Inflammatory macrophage treated with lipopolysaccharide for 4 hours (primary cell): ENCODE data around the gene TIGIT.

ENCODE experiments used
- DNase-seq: peaks from one replicate; pipeline ENCODE4 v3.0.0-alpha.2; 2020

Gene TIGIT

DNA sequence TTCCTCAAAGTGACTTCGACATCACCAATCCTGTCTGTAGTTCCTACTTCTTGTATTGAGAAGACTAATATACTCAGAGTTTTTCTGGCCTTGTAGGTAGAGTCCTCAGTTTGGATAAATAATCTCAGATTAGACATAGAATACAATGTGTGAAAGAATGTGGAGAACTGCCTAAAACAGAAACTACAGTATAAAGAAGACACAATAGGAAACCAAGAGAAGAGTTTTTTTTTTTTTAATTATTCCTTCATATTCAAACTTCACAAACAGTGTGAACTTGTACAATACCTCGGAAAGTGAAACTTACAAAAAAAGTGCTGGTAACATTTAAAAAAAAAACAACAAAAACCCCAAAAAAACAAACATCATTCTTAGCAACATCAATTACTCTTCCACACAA lies 20.5 kb downstream of the TIGIT start:
- no peak for DNase-seq

DNA sequence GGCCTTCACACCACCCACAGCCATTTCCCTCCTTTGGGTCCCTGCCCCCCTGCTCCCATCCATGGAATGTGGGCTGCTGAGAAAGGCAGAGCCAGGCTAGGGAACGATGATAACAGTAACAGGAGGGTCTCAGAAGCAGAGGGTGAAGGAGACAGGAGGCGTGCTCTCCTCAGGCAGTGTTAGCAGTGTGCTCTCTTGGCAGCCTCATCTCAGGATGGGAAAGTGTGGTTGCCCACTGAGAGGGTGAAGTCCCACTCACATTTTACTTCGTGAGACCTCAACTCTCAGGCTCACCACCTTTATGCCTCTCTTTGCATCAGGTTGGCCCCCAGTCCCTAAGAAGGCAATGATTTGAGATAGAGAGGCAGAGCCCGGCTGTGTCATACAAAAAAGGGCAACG lies 24.5 kb downstream of the TIGIT start:
- no peak for DNase-seq

DNA sequence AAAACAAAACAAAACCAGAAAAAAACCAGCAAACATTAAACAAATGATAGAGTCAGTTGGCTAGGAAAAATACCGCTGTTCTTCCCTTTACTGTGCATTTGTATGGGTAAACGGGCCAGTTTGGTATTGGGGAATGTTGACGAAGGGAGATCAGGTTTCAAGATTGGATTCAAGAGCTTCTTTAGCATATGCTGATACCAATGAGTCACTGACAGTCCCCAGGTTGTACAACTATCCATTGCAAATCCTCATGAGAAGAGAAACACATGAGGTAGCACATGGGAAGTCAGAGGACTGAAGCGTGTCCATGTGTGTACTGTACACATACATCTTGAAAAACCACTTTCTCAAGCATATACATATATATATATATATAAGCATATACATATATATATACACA lies 25.6 kb downstream of the TIGIT start:
- no peak for DNase-seq

DNA sequence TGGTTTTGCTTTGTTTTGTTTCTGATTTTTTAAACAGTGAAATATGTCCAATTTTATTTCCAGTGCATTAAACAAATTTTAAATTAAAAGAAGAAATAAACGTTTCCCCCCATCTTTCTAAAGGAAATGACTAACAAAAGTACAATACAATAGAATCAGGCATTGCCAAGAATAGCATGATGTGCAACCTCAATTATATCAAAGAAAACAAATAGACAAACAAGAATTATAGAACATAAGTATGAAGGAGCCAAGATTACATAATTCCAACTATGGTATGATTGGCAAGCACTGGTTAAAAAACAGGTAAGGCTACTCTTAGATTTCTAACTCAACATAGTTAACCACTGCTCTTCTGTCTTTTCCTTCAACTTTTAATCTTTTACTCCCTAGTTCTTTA lies 26.4 kb downstream of the TIGIT start:
- DNase-seq, result no peak

DNA sequence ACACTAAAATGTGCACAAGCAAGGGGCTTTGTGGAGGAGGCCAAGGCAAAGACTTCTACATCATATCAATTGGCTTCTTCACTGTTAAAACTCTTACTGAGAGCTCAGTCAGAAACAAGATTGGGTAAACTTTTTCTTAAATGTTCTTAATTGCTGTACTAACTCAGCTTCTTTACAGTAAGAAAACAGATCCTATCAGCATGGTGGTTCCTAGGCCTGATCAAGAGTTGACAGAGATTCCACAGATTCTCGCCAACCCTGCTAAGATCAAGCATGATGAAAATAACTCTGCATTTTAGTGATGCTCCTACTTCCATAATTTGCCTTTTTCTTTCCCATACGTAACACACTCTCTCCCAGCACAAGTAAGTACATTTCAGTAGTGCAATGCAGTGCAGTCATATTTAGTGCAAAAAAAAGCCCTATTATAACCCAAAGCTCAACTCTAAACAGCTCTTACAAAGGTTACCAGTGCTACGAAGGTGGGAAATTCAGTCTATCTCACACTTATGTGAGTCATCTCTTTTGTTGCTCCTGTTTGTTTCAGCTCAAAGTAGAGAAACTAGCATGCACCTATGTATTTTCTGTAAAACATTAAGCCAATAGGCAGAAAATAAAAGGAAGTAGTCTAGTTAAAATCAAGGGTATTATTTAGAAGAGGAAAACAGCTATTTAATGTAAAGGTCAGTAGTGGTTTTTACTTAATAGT lies 29.9 kb downstream of the TIGIT start:
- DNase-seq, result no peak

DNA sequence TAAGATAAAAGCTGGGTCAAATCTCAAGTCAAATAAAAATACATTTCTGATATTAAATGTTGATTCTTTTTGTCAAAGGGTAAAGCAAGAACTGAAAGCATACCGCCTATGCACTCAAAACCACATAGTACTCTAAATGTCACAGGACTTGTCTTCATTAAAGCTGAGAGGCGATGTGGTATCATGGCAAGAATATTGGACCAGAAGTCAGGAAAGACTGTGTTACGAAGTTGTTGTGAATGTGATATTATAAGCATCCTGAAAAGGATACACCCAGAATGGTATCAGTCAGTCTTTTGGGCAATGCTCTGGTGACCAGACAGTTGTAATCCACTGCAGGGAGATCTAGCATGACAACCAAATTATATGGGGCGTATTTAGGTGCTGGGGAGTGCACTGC lies 33.8 kb downstream of the TIGIT start:
- no peak for DNase-seq

DNA sequence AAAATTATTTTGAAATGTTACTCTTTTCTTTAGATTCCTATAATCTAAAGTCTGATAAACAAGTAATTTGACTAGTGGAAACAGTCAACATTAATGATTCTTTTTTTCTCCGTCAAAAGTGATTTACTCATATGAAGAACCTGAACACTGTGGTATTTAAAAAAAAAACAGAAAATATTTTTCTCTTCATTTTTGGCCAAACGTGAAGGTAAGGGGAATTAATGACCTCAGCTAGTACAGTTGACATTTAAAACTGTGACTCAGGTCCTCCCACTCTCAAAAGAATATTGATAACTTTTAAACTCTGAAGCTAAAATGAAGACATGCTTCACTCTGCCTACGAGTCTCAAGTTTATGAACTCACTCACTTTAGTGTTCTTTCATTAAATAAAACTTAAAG lies 34.5 kb downstream of the TIGIT start:
- no peak for DNase-seq

DNA sequence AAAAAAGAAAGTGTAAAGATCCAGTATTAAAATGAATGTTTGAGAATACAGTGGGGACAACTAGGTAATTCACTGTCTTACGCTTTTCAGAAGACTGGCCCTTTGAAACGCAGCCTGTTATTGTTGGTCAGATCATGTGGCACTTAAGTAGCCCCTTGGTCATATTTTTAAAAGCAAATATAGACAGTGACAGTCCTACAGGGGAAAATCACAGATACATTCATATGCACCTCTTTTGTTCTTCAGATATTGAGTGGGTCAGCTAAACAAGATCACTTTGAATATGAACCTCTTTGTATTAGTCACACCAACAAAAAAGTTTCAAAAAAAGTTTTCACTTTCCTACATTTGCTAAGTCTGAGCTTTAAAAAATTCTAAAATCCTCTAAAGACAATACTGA lies 36.0 kb downstream of the TIGIT start:
- no peak for DNase-seq

DNA sequence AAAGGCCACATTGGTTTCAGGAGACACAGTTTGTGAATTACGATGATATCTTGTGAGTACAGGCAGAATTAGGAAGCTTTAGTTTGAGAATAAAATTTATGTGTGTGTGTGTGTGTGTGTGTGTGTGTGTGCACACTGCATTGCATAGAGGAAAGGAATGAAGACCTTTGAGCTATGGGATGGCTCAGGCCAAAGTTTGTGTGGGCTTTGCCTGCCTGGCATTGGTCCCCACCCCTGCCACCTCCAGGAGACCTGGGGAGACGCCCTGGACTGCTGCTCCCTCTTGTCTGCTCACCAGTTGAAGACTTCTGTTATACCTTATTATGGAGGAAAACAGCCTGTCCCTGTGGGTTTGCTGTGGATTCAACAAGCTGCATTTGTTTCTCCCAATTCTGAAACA lies 37.2 kb downstream of the TIGIT start:
- no peak for DNase-seq

DNA sequence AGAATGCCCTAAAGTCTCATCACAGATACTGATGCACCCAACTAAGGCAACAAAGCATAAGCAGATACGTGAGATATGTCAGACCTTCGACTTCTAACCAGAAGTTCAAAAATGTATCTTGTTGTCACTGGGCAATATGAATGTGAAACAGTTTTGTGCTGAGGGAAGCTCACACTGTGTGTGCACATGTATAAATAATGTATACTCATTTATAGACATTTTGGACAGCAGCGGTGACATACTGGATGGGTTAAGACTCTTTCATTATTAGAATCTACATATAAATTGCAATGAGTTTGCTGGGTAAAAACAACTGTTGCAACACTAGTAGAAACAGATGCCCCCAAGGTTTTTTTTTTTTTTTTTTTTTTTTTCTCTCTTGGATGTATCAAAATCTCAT lies 37.9 kb downstream of the TIGIT start:
- DNase-seq, result no peak

DNA sequence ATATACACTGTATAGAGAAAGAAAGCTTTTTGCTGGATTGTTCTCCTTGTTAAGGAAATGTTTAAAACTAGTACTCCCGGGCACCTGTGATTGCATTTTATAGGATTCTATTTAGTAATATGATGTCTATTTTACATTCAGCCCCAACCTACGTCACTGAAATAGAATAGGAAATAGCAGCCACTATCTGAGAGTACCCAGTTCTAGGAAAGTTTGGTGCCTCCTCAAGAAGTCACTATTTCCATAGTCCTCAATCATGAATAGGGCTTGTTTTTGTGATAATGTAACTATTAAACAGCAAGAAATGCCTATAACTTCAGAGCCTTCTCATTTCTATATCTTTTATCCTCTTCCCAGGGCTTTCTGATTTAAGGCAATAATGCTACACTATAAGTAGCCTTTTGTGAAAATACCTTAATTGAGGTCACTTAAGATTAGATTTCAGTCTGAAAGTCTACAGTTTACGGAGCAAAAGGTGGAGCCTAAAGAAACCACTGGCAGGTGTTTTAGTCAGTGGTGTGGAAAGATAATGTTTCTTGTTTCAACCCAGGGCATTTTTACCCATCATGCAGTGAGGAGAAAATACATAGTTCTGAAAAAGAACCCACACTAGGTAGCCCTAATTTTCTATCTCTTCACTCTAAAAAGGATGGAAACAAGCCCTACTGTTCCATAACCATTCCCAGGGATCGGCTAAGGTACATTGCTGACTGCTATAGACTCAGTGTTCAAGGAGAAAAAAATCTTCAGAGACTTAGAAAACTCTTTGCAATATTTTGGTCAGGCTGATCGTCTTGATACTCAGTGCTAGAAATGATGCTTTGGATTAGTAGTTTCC lies 38.7 kb downstream of the TIGIT start:
- no peak for DNase-seq

DNA sequence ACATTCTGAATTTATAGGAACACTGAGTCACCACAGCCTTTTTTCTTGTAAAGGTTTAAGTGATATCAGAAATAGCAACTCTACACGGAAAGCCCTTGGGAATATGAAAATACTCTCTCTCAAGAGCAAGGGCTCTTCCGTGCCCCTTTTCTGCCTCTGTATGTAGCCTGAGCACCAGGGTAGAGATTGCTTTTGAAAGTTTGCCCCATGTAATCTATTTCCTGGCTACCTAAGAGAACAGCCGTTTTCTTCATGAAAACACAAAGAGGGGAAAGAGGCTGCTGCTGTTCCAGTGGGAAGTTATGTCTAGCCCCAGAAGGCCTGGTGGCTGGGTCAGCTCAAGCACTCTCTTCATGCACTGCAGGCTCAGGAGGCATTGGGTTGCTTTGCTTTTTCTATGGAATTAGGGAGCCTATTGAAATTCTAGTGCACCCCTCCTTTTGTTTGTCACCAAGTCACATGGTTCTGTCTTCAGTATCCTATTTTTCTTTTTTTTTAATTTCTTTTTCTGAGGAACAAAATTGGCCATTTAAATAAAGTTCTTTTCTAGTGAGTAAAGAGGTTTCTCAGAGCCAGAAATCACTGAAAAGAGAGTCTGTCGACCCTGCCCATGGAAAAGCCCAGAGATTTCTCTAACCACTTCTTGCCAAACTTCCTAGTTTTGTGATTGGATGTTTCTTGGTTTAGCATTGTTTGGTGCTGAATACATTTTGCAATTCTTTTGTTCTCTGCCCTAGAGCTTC lies 39.5 kb downstream of the TIGIT start:
- DNase-seq, result no peak

DNA sequence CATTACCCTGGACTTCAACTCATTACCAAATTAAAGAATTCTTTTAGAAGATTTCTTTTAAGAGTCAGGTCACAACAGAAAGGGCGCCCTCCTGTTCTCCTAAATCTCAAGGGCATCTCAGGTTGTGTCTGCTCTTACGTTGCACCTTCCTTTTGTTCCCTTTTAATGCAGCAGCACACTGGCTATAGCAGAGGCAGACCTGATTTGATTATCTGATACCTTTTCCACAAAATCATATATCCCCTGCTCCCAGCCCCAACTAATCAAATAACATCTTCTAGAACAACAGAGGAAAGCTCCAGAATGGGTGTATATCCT lies 40.1 kb downstream of the TIGIT start:
- DNase-seq, result no peak

DNA sequence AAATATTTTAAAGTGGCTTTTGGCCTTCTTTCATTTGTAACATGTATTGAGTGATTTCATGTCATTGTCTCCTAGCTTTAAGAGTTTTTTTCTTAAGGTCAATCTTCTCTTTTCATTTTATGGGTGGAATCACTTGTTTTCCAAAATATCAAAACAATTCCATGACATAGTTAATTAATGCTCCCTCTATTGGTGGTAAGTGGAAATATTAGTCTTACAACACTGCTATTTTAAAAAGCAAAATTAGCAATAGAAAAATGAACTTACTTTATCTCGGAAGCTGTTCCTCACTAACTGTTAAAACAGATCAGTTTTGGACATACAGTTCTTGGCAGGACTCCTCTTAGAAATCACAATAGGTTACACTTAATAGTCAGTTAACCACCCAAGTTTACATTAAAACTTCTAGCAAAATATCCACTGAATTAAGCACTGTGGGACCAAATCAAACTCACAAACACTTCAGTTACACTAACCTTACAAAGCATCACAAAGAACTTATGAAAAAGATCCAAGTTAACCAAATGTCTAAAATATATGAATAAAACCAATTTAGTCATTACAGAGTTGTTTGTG lies 42.4 kb downstream of the TIGIT start:
- peak; percentile 10 for DNase-seq

DNA sequence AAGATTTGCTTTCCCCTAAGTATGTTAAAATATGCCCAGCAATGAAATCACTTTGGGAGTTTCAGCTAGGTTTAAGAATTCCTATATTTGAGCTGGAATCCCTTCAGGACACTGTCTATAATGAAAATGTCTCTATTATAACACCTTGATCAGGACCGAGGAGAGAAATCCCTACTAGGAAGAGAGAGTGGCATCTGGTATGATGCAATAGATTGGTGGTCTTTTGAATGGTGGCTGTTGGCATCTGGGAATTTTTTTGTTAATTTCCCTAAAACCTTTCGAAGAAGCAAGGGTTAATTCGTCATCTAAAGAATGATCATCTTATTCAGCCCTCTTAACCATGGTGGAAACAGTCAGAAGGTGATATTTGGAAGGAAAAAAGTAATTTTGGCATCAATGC lies 43.0 kb downstream of the TIGIT start:
- no peak for DNase-seq

DNA sequence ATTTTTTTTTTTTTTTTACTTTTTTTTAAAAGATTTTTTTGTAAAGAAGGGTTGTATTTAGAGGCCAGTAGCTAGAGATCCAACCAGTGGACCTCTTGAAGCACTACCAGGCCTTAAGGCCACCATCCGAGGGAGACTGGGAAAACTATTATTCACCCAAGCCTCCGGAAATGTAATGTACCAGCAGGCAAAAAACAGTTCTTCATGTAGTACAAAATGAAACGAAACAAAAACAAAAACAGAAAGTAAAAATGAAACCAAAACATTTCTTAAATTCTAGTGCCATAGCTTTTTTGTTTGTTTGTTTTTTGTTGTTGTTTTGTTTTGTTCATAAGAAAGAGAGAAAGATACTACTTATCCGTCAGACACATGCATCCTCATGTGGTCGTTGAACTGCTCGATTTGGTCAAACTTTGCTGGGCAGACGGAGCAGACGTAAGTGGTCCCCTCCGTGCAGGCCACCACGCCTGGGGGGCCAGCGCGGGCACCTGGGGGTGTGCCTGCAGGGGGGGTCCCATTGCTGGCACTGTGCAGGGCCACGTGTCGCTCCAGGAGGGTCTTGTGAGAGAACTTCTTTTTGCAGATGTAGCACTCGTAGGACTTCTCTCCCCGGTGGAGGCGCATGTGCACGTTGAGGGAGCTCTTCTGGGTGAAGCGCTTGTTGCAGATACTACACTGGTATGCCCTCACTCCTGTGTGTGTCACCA lies 45.0 kb downstream of the TIGIT start:
- peak; percentile 32 for DNase-seq

DNA sequence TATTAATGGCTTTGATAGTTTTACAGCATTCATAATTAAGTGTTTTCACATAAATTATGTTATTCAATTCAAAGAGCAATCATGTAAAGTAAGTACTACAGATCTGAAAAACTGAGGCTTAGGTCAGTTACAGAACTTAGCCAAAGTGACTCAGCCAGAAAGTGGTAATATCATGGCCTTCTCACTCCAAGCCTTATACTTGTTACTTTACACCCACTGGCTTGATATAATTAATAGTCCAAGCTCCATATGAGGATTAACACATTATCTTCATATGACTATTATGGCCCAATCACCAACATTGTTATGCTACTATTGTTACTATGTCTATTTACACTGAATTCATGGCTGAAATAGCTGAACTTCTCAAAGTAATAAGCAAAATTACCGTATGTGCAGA lies 50.7 kb downstream of the TIGIT start:
- DNase-seq, result no peak

DNA sequence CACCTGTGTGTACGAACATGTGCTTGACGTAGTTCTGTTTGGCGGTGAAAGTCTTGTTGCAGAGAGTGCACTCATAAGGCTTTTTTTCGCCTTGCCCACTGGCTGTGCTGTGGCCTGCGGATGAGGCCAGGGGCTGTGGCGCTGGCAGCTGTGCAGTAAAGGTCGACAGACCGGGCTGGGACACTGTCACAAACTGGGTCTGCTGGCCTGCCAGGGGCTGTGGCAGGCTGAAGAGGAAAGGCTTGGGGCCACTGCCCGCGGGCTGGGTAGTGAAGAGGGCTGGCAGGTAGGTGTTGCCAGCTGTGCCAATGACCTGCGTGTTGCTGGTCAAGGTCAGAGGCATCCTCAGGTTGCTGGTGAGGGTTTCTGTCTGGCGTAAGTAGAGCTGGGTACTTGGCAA lies 56.4 kb downstream of the TIGIT start:
- DNase-seq, result no peak

DNA sequence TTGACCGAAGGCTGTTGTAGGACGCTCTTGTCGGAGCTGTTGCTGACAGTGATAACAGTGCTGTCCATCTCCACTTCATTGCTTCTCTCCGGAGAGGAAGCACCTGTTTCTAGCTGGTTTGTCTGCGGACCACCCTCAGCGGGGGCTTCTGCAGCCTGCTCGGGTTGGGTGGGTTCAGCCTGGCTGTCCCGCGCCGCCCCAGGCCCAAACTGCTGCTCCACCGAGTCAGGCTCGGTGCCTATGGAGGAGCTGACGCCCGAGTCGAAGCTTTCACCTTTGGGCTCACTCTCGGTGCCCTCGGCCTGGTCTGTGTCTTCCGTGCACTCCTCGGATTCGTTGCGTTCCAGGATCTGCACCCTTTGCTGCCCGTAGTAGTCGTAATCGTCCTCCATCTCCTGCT lies 56.9 kb downstream of the TIGIT start:
- DNase-seq, result no peak

DNA sequence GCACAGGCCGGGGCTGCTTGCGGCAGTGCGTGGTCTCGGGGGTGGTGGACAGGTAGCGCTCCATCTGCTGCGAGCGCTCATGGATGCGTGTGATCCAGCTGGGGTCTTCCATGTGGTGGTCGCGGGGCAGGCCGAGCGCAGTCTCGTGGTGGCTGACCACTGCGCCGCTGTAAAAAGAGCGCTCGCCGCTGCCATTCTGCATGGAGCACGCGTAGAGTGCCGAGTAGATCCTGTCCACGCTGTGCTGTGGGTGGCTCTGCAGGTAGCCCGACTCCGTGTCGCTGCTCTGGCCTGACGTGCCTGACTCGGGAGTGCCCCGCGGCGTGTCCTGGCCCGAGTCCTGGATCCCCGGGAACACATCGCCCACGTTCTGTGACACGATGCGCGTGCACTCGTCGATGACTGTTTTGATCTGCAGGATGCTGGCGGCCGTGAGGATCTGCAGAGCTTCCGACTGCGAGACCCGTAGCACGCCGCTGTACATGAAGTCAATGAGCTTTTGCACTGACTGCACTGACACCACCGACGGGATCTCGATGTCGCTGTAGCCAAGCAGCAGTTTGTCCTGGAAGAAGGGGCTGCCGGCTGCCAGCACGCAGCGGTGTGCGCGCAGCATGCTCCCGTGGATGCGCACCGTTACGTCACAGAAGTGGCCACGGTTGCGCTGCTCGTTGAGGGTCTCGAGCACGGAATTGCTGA lies 57.4 kb downstream of the TIGIT start:
- DNase-seq, result no peak

DNA sequence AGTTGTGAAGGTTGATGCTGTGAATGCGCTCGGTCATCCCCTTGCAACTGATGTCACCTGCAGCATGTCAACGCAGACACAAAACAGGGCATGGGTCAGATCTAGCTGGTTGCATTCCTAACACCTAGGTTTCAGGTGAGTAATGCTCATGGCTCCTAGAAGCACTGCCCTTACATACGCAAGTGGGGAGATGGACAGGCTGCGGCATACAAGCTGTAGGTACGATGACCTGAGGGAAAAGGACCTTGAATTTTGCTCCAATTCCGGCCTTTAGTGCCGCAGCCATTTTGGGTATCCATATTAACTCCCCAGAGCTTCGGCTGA lies 58.0 kb downstream of the TIGIT start:
- no peak for DNase-seq

DNA sequence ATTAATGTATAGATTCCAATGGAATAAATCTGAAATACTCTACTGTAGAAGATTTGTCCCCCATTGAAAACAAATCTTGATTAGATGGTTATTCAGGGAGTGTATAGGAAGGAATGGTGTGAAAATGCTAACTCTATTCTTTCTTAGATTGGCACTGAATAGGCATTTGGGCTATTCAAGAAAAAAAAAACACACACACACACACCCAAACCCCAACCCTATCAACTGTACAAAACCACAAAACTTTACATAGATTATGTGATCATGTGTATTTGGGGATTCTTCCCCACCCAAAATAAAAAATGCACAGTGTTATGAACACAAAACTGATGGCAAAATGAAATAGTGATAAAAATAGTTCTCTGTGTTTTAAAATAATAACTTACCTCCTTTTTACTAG lies 61.8 kb downstream of the TIGIT start:
- no peak for DNase-seq

DNA sequence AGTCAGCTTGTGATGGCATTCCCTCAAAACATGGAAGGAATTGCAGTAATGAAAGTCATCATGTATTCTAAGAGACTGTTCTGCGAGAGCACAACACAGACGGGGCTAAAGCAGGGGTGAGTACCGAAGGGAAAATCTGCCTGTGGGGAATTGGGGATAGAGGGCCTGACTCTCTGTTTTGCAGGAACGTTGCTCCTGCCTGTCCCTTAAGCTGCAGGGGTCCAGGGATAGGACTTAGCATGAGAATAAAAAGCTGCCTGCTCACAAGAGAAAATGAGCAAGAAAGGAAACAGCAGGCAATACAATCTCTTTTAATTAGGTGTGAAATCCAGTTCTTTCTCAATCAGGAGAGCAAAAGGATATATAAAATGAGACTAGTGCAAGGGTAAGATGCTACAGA lies 62.2 kb downstream of the TIGIT start:
- DNase-seq, result no peak
